Measurements from ENCODE around the gene MASP2.
"Not testable (repeated sequence)": the region's sequence is repeated elsewhere in the genome, so short reads cannot be mapped to it uniquely, and the experiment has no call there.

Gene MASP2

GRCh38 chr1:11058026-11058425 lies 11.0 kb upstream of the MASP2 start:
- FAIRE-seq, result no peak

GRCh38 chr1:11057477-11057876 lies 10.4 kb upstream of the MASP2 start:
- FAIRE-seq, result no peak

- FAIRE-seq, result no peak
Observed at GRCh38 chr1:11056504-11056903, 9.5 kb upstream of the MASP2 start.

GRCh38 chr1:11055676-11056075 lies 8.6 kb upstream of the MASP2 start:
- FAIRE-seq, result no peak

- FAIRE-seq, result no peak
Observed at GRCh38 chr1:11054666-11055065, 7.6 kb upstream of the MASP2 start.

GRCh38 chr1:11054181-11054580 lies 7.1 kb upstream of the MASP2 start:
- no peak for FAIRE-seq

GRCh38 chr1:11053758-11054137 lies 6.7 kb upstream of the MASP2 start:
- no peak for FAIRE-seq

- no peak for FAIRE-seq
Observed at GRCh38 chr1:11052839-11053757, 6.1 kb upstream of the MASP2 start.

GRCh38 chr1:11051781-11052511 lies 4.9 kb upstream of the MASP2 start:
- FAIRE-seq, result no peak

GRCh38 chr1:11051121-11051520 lies 4.1 kb upstream of the MASP2 start:
- FAIRE-seq, result not testable (repeated sequence)

GRCh38 chr1:11046270-11046566 lies 821 bp downstream of the MASP2 start:
- FAIRE-seq, result no peak

GRCh38 chr1:11045428-11046269 lies 1.4 kb downstream of the MASP2 start:
- FAIRE-seq, result no peak

GRCh38 chr1:11044849-11045427 lies 2.1 kb downstream of the MASP2 start:
- no peak for FAIRE-seq

GRCh38 chr1:11044086-11044848 lies 2.8 kb downstream of the MASP2 start:
- no peak for FAIRE-seq

- no peak for FAIRE-seq
Observed at GRCh38 chr1:11042995-11043874, 3.8 kb downstream of the MASP2 start.

GRCh38 chr1:11042065-11042464 lies 5.0 kb downstream of the MASP2 start:
- FAIRE-seq, result no peak

- FAIRE-seq, result no peak
Observed at GRCh38 chr1:11041048-11041447, 6.0 kb downstream of the MASP2 start.

GRCh38 chr1:11040105-11040429 lies 7.0 kb downstream of the MASP2 start:
- FAIRE-seq, result not testable (repeated sequence)

- FAIRE-seq, result no peak
Observed at GRCh38 chr1:11039351-11040104, 7.5 kb downstream of the MASP2 start.

GRCh38 chr1:11037740-11038182 lies 9.3 kb downstream of the MASP2 start:
- peak; percentile 90 for FAIRE-seq

Measured in endometrium (tissue), 2 donors.